ENCODE measurements around the gene SLC25A47.

SLC25A47 gene

DNA sequence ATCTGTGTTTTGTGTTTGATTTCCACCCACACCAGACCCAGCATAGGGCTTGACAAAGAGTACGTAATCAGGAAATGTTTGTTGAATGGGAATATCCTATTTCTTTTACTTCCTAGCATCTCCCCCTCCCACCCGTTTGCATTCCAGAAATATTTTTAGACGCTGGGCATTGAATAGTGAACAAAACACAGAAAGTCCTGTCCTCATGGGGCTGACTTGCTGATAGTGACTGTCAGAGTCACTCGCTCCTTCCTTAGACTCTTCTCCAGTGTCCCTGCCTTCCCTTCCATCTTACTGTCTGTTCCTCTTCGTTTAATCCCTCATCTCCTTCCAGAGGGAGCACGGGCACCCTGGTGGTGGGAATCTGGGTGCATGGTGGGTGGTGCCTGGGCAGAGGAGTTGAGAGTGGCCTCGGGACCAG lies 53.6 kb downstream of the SLC25A47 start:
- H3K4me3 ChIP-seq (ENCODE audit: low read depth, low read length), result peak overlapping the region; percentile 64
- no peak for DNase-seq
- no peaks in the 10 kb centered on the region for H3K9me3 ChIP-seq (ENCODE audit: severe bottlenecking)
- TF ChIP-seq CTCF (IDR thresholded peaks at IDR 0.05; ENCODE audit: low read depth, low read length), result 0 out of 2 replicates have a peak, but pooled peaks have one; percentile 20
- peak overlapping the region; percentile 24 for H3K27ac ChIP-seq
- H3K36me3 ChIP-seq, result 0 out of 2 replicates have a peak, but pooled peaks cover 5% of the 10 kb centered on the region
- no peaks in the 10 kb centered on the region for H3K27me3 ChIP-seq (ENCODE audit: insufficient read depth, low read depth, severe bottlenecking)

Data from WERI-Rb-1 (cell line).